ENCODE data around the gene MBD3L2. TPM values are rescaled to one million over a fixed set of nuclear protein-coding genes. Genes with fewer than 3 reads are reported as not detected.

Gene MBD3L2
- total RNA-seq, 1 donor from 2014 or later, result not detected

Other genes with a start within 250 kb of the MBD3L2 start
- gene ADGRE1, start 161.7 kb upstream of the MBD3L2 start, total RNA-seq, result not detected in 2 replicates
- not detected in 2 replicates for gene MBD3L2B, start 27.9 kb upstream of the MBD3L2 start, total RNA-seq
- not detected in 2 replicates for gene MBD3L5, start 18.7 kb upstream of the MBD3L2 start, total RNA-seq
- gene MBD3L4, start 9.1 kb upstream of the MBD3L2 start, total RNA-seq, result not detected in 2 replicates
- gene MBD3L3, start 9.4 kb downstream of the MBD3L2 start, total RNA-seq, result not detected in 2 replicates
- gene ZNF557, start 20.4 kb downstream of the MBD3L2 start, total RNA-seq, result 18.4 and 21.6 TPM in 2 replicates
- 3.8 and 19.8 TPM in 2 replicates for gene INSR, start 245.1 kb downstream of the MBD3L2 start, total RNA-seq